ENCODE data around the gene STRN3.

The STRN3 gene

DNA sequence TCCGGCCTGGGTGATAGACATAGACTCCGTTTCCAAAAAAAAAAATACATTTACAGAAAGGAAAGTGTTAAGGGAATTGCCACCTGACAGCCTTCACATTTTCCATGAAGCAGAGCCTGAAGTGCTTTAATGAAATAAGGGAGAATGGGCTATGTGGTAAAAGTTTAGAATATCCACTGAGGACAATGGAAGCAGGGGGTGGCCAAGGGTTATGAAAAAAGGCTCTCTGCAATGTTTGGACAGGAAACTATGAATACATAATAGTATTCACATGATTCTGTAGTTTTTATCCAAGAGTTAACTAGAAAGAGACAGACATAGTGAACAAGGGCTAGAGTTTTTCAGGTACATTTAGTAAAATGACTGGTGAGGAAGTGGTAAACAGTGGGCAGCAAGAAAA lies 76.5 kb downstream of the STRN3 start:
- H2AFZ ChIP-seq (ENCODE audit: low read depth), result no peak overlapping the region
- no peak overlapping the region for H3K27ac ChIP-seq
- no peaks in the 10 kb centered on the region for H3K79me2 ChIP-seq (ENCODE audit: insufficient read depth, low read depth)
- no peaks in the 10 kb centered on the region for H3K27me3 ChIP-seq (ENCODE audit: insufficient read depth, low read depth)
- H4K20me1 ChIP-seq (ENCODE audit: insufficient read depth), result no peaks in the 10 kb centered on the region
- H3K4me3 ChIP-seq (IDR thresholded peaks at IDR 0.05; ENCODE audit: insufficient read depth, low read depth, low read length), result no peak overlapping the region
- no peak for TF ChIP-seq CTCF (conservative IDR thresholded peaks at IDR 0.05; ENCODE audit: low read depth, low read length)
- H3K36me3 ChIP-seq (ENCODE audit: insufficient read depth), result no peaks in the 10 kb centered on the region
- no peak overlapping the region for H3K9ac ChIP-seq
- no peaks in the 10 kb centered on the region for H3K4me1 ChIP-seq (ENCODE audit: low read depth, poor library complexity, severe bottlenecking)
- H3K4me2 ChIP-seq, result no peak overlapping the region

- no peak for TF ChIP-seq CTCF (conservative IDR thresholded peaks at IDR 0.05; ENCODE audit: low read depth, low read length)
- H3K36me3 ChIP-seq (ENCODE audit: insufficient read depth), result no peaks in the 10 kb centered on the region
Observed at GRCh38 chr14:30943694-30944093, 82.5 kb downstream of the STRN3 start.

GRCh38 chr14:30940886-30941285 lies 85.3 kb downstream of the STRN3 start:
- no peak for TF ChIP-seq CTCF (conservative IDR thresholded peaks at IDR 0.05; ENCODE audit: low read depth, low read length)

More at GRCh38 chr14:30943694-30944093, 82.5 kb downstream of the STRN3 start:
- Histone ChIP-seq H3K79me2 (ENCODE audit: insufficient read depth, low read depth) (no peaks in the 10 kb centered on the region), H4K20me1 (ENCODE audit: insufficient read depth) (no peaks in the 10 kb centered on the region), H3K9ac (no peak overlapping the region), H3K4me2 (no peak overlapping the region), H3K27ac (no peak overlapping the region), H3K4me3 (IDR thresholded peaks at IDR 0.05; ENCODE audit: insufficient read depth, low read depth, low read length) (no peak overlapping the region), H3K27me3 (ENCODE audit: insufficient read depth, low read depth) (no peaks in the 10 kb centered on the region), H2AFZ (ENCODE audit: low read depth) (no peak overlapping the region), H3K4me1 (ENCODE audit: low read depth, poor library complexity, severe bottlenecking) (no peaks in the 10 kb centered on the region)

DNA sequence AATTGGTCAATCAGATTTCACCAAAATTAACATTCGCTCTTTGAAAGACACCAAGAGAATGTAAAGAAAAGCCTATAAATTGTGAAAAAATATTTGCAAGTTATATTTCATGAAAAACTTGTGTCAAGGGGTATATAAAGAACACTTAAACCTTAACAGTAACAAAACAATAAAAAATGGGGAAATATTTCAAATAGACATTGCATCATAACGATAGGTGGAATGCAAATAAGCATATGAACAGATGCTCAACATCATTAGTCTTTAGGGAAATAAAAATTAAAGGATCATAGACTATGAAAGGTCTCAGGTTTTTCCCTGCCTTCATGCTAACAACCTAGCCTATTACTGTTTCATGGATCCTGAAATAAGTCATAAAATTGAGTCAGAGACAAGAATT lies 87.6 kb downstream of the STRN3 start:
- Histone ChIP-seq H3K9ac (no peak overlapping the region), H3K4me2 (no peak overlapping the region), H3K27ac (no peak overlapping the region), H3K4me1 (ENCODE audit: low read depth, poor library complexity, severe bottlenecking) (no peaks in the 10 kb centered on the region), H4K20me1 (ENCODE audit: insufficient read depth) (no peaks in the 10 kb centered on the region), H3K79me2 (ENCODE audit: insufficient read depth, low read depth) (no peaks in the 10 kb centered on the region), H3K4me3 (IDR thresholded peaks at IDR 0.05; ENCODE audit: insufficient read depth, low read depth, low read length) (no peak overlapping the region), H3K36me3 (ENCODE audit: insufficient read depth) (no peaks in the 10 kb centered on the region), H2AFZ (ENCODE audit: low read depth) (no peak overlapping the region), H3K27me3 (ENCODE audit: insufficient read depth, low read depth) (no peaks in the 10 kb centered on the region)
- no peak for TF ChIP-seq CTCF (conservative IDR thresholded peaks at IDR 0.05; ENCODE audit: low read depth, low read length)

More at GRCh38 chr14:30940886-30941285, 85.3 kb downstream of the STRN3 start:
- Histone ChIP-seq H3K27ac (no peak overlapping the region), H3K4me2 (no peak overlapping the region), H3K4me3 (IDR thresholded peaks at IDR 0.05; ENCODE audit: insufficient read depth, low read depth, low read length) (no peak overlapping the region), H3K79me2 (ENCODE audit: insufficient read depth, low read depth) (no peaks in the 10 kb centered on the region), H4K20me1 (ENCODE audit: insufficient read depth) (no peaks in the 10 kb centered on the region), H3K36me3 (ENCODE audit: insufficient read depth) (no peaks in the 10 kb centered on the region), H3K4me1 (ENCODE audit: low read depth, poor library complexity, severe bottlenecking) (no peaks in the 10 kb centered on the region), H2AFZ (ENCODE audit: low read depth) (no peak overlapping the region), H3K9ac (no peak overlapping the region), H3K27me3 (ENCODE audit: insufficient read depth, low read depth) (no peaks in the 10 kb centered on the region)
